Mucosa of descending colon (tissue), 3 donors: ENCODE measurements around the gene UBC. TPM values are rescaled to one million over a fixed set of nuclear protein-coding genes. Genes with fewer than 3 reads are reported as not detected.
A peak's percentile ranks its signal among the peaks of the same experiment; 100 is the strongest.
"Not testable (repeated sequence)": the region's sequence is repeated elsewhere in the genome, so short reads cannot be mapped to it uniquely, and the experiment has no call there.

Source experiments
- ATAC-seq: fragments of 200-7000 bp; cut with Tn5 transposase; one replicate; pipeline ENCODE4 v1.9.1; 2020; ENCODE audit warnings: mild to moderate bottlenecking, moderate library complexity
- DNase-seq, 3 donors: peaks; one replicate each; pipeline ENCODE4 v3.0.0-alpha.2; 2020
- H3K36me3 ChIP-seq: fragments of 200-600 bp; one replicate; pipeline ENCODE4 v1.8.0; 2021; ENCODE audit warnings: low read depth, mild to moderate bottlenecking
- H3K4me1 ChIP-seq: fragments of 200-600 bp; one replicate; pipeline ENCODE4 v1.8.0; 2021; ENCODE audit warnings: low read depth, mild to moderate bottlenecking
- H3K4me3 ChIP-seq: fragments of 200-600 bp; one replicate; pipeline ENCODE4 v1.8.0; 2021; ENCODE audit warnings: mild to moderate bottlenecking
- H3K9me3 ChIP-seq: fragments of 200-600 bp; one replicate; pipeline ENCODE4 v1.8.0; 2021; ENCODE audit warnings: mild to moderate bottlenecking
- CTCF ChIP-seq: fragments of 200-600 bp; IDR thresholded peaks from one replicate; pipeline ENCODE4 v1.8.0; 2022; ENCODE audit warnings: antibody characterized with exemption, mild to moderate bottlenecking
- intact Hi-C, 2 donors: fragments of 100-400 bp; cut with DNase I in 1 of 2; cut with micrococcal nuclease in 1 of 2; formaldehyde crosslinking; loops; one replicate each; pipeline versions ENCODE4 v1.11.0 to v1.11.1; 2022; cut with DNase I, micrococcal nuclease
- total RNA-seq, 3 donors: library from RNA; stranded (reverse); fragmentation: NEBNext Ultra II Directional in 2 of 3; extraction: Animal tissue kit (Norgen Biotek cat#: 25700) in 2 of 3; gene quantifications; one replicate each; pipeline versions ENCODE4 v1.2.1 to v1.2.4, GENCODE V29; 2021 to 2023
- donor health status: DM: no; HTN: no; CAD: no; lungs with moderate emphysema.
- donor health status: DM: no; HTN: no; CAD: no.
- donor health status: DM: no; HTN: yes; CAD: no.

The UBC gene
- total RNA-seq, 3 donors from 2014 or later: 1,242 to 1,563 (median 1,498) TPM

- ATAC-seq: no peak
Measured at GRCh38 chr12:124940143-124940392, 25.6 kb upstream of the UBC start.

GRCh38 chr12:124939421-124940142 is 25.1 kb upstream of the UBC start:
- Histone ChIP-seq H3K4me3 (no peak overlapping the region), H3K9me3 (no peaks in the 10 kb centered on the region), H3K4me1 (peaks cover 29% of the 10 kb centered on the region), H3K36me3 (no peaks in the 10 kb centered on the region)
- ATAC-seq (peak; percentile 77), DNase-seq (peak; percentile 86 to 90 (median 89))
- intact Hi-C loops: no loop called here
- no peak for TF ChIP-seq CTCF

More at GRCh38 chr12:124940143-124940392, 25.6 kb upstream of the UBC start:
- H3K4me1 ChIP-seq: peaks cover 29% of the 10 kb centered on the region
- TF ChIP-seq CTCF: no peak
- DNase-seq: no peak
- no peak overlapping the region for H3K4me3 ChIP-seq
- no peaks in the 10 kb centered on the region for H3K36me3 ChIP-seq
- intact Hi-C loops: no loop called here
- H3K9me3 ChIP-seq: no peaks in the 10 kb centered on the region

- no peaks in the 10 kb centered on the region for H3K36me3 ChIP-seq
- H3K4me1 ChIP-seq: peaks cover 29% of the 10 kb centered on the region
- no peak for TF ChIP-seq CTCF
- intact Hi-C loops: no loop called here
- DNase-seq (peak in 2 of 3 donors; percentile 75 to 82), ATAC-seq (peak; percentile 66)
- H3K9me3 ChIP-seq: no peaks in the 10 kb centered on the region
- no peak overlapping the region for H3K4me3 ChIP-seq
Measured at GRCh38 chr12:124939079-124939420, 24.6 kb upstream of the UBC start.

GRCh38 chr12:124938587-124938986 is 24.1 kb upstream of the UBC start:
- DNase-seq: no peak
- intact Hi-C loops: no loop called here
- peaks cover 29% of the 10 kb centered on the region for H3K4me1 ChIP-seq
- no peak overlapping the region for H3K4me3 ChIP-seq
- no peak for TF ChIP-seq CTCF
- no peaks in the 10 kb centered on the region for H3K36me3 ChIP-seq
- H3K9me3 ChIP-seq: no peaks in the 10 kb centered on the region
- ATAC-seq: no peak

- intact Hi-C loops: no loop called here
- no peaks in the 10 kb centered on the region for H3K36me3 ChIP-seq
- TF ChIP-seq CTCF: no peak
- H3K4me1 ChIP-seq: peaks cover 29% of the 10 kb centered on the region
- no peak for DNase-seq
- no peaks in the 10 kb centered on the region for H3K9me3 ChIP-seq
- ATAC-seq: no peak
- no peak overlapping the region for H3K4me3 ChIP-seq
Measured at GRCh38 chr12:124938108-124938507, 23.7 kb upstream of the UBC start.

GRCh38 chr12:124931528-124931927 is 17.1 kb upstream of the UBC start:
- H3K4me3 ChIP-seq, H3K9me3 ChIP-seq, ATAC-seq, DNase-seq, H3K4me1 ChIP-seq, intact Hi-C loops, H3K36me3 ChIP-seq: not testable (repeated sequence)
